Measurements from ENCODE around the gene PDGFB. TPM values are rescaled to one million over a fixed set of nuclear protein-coding genes. Genes with fewer than 3 reads are reported as not detected.
"Not testable (repeated sequence)": the region's sequence is repeated elsewhere in the genome, so short reads cannot be mapped to it uniquely, and the experiment has no call there.

Gene PDGFB
- total RNA-seq, 3 donors from 2014 or later (not counting 1 experiment from before 2014, with no cell fraction given), result 0.28 to 1.2 (median 0.31) TPM

GRCh38 chr22:39219071-39220039 is 25.4 kb downstream of the PDGFB start:
- H3K27me3 Mint-ChIP-seq (ENCODE audit: low read depth in 2 of 2), result peaks cover 19 to 51% of the 10 kb centered on the region in 2 donors
- no peak overlapping the region for H3K4me3 Mint-ChIP-seq
- no peak overlapping the region for H3K4me3 ChIP-seq (ENCODE audit: low read length)
- peaks cover 10% of the 10 kb centered on the region for H3K4me1 ChIP-seq (ENCODE audit: control insufficient read depth, insufficient read depth, low read length)
- intact Hi-C loops (cut with micrococcal nuclease), result no loop called here
- no peak for DNase-seq
- 75% methylated on average over 16 of the region's 16 CpGs for WGBS (ENCODE audit: insufficient coverage)
- no peaks in the 10 kb centered on the region for H3K36me3 ChIP-seq (ENCODE audit: control insufficient read depth, insufficient read depth, low read length)
- no peak for TF ChIP-seq CTCF (IDR thresholded peaks at IDR 0.05)
- H3K4me1 Mint-ChIP-seq, result peaks cover 9 to 16% of the 10 kb centered on the region in 2 donors
- H3K27me3 ChIP-seq (ENCODE audit: control insufficient read depth, insufficient read depth, low read length), result peaks cover 14% of the 10 kb centered on the region
- H3K9me3 ChIP-seq (ENCODE audit: control insufficient read depth, insufficient read depth, low read length), result peaks cover 4% of the 10 kb centered on the region
- H3K27ac ChIP-seq (ENCODE audit: low read length), result no peak overlapping the region
- no peak overlapping the region for H3K27ac Mint-ChIP-seq
- no peaks in the 10 kb centered on the region for H3K36me3 Mint-ChIP-seq
- ATAC-seq, result no peak
- H3K9me3 Mint-ChIP-seq, result no peaks in the 10 kb centered on the region

GRCh38 chr22:39218432-39218831 is 26.4 kb downstream of the PDGFB start:
- H3K36me3 ChIP-seq (ENCODE audit: control insufficient read depth, insufficient read depth, low read length); H3K4me3 ChIP-seq (ENCODE audit: low read length); ATAC-seq; H3K9me3 Mint-ChIP-seq; DNase-seq; H3K27ac ChIP-seq (ENCODE audit: low read length); H3K9me3 ChIP-seq (ENCODE audit: control insufficient read depth, insufficient read depth, low read length); H3K4me3 Mint-ChIP-seq; H3K36me3 Mint-ChIP-seq; H3K27ac Mint-ChIP-seq; intact Hi-C loops (cut with micrococcal nuclease): not testable (repeated sequence)
- Mint-ChIP-seq H3K27me3 (ENCODE audit: low read depth in 2 of 2) (peaks cover 25 to 50% of the 10 kb centered on the region in 2 donors), H3K4me1 (peaks cover 8 to 14% of the 10 kb centered on the region in 2 donors)
- Histone ChIP-seq H3K27me3 (ENCODE audit: control insufficient read depth, insufficient read depth, low read length) (peaks cover 15% of the 10 kb centered on the region), H3K4me1 (ENCODE audit: control insufficient read depth, insufficient read depth, low read length) (peaks cover 10% of the 10 kb centered on the region)
- WGBS (ENCODE audit: insufficient coverage), result 93% methylated on average over 3 of the region's 6 CpGs

GRCh38 chr22:39216143-39216490 is 28.7 kb downstream of the PDGFB start:
- no peak overlapping the region for H3K4me3 Mint-ChIP-seq
- Histone ChIP-seq H3K4me1 (ENCODE audit: control insufficient read depth, insufficient read depth, low read length) (peaks cover 4% of the 10 kb centered on the region), H3K36me3 (ENCODE audit: control insufficient read depth, insufficient read depth, low read length) (no peaks in the 10 kb centered on the region), H3K27me3 (ENCODE audit: control insufficient read depth, insufficient read depth, low read length) (peaks cover 4% of the 10 kb centered on the region), H3K9me3 (ENCODE audit: control insufficient read depth, insufficient read depth, low read length) (no peaks in the 10 kb centered on the region), H3K4me3 (ENCODE audit: low read length) (no peak overlapping the region), H3K27ac (ENCODE audit: low read length) (no peak overlapping the region)
- no peak for TF ChIP-seq CTCF (IDR thresholded peaks at IDR 0.05)
- no peaks in the 10 kb centered on the region for H3K36me3 Mint-ChIP-seq
- H3K27ac Mint-ChIP-seq, result no peak overlapping the region
- WGBS (ENCODE audit: insufficient coverage), result 91% methylated on average over 8 of the region's 8 CpGs
- H3K27me3 Mint-ChIP-seq (ENCODE audit: low read depth in 2 of 2), result peaks cover 25 to 46% of the 10 kb centered on the region in 2 donors
- intact Hi-C loops (cut with micrococcal nuclease), result no loop called here
- H3K4me1 Mint-ChIP-seq, result peaks cover 3 to 12% of the 10 kb centered on the region in 2 donors
- no peaks in the 10 kb centered on the region for H3K9me3 Mint-ChIP-seq
- no peak for DNase-seq
- no peak for ATAC-seq

GRCh38 chr22:39215426-39216142 is 29.2 kb downstream of the PDGFB start:
- Histone ChIP-seq H3K9me3 (ENCODE audit: control insufficient read depth, insufficient read depth, low read length) (no peaks in the 10 kb centered on the region), H3K4me3 (ENCODE audit: low read length) (no peak overlapping the region), H3K36me3 (ENCODE audit: control insufficient read depth, insufficient read depth, low read length) (no peaks in the 10 kb centered on the region), H3K27ac (ENCODE audit: low read length) (no peak overlapping the region), H3K4me1 (ENCODE audit: control insufficient read depth, insufficient read depth, low read length) (peaks cover 4% of the 10 kb centered on the region), H3K27me3 (ENCODE audit: control insufficient read depth, insufficient read depth, low read length) (peaks cover 4% of the 10 kb centered on the region)
- no peak overlapping the region for H3K4me3 Mint-ChIP-seq
- peak; percentile 68 to 91 (median 76) for ATAC-seq
- intact Hi-C loops (cut with micrococcal nuclease), result no loop called here
- H3K4me1 Mint-ChIP-seq, result peaks cover 0 to 9% of the 10 kb centered on the region in 2 donors
- TF ChIP-seq CTCF (IDR thresholded peaks at IDR 0.05), result no peak
- H3K27ac Mint-ChIP-seq, result no peak overlapping the region
- DNase-seq, result peak in 1 of 2 donors; percentile 73
- H3K9me3 Mint-ChIP-seq, result no peaks in the 10 kb centered on the region
- 46% methylated on average over 14 of the region's 14 CpGs for WGBS (ENCODE audit: insufficient coverage)
- no peaks in the 10 kb centered on the region for H3K36me3 Mint-ChIP-seq
- peaks cover 20 to 43% of the 10 kb centered on the region in 2 donors for H3K27me3 Mint-ChIP-seq (ENCODE audit: low read depth in 2 of 2)
